HAP-1 (cell line): Measurements from ENCODE around the gene RPS2.
"Not testable (repeated sequence)": the region's sequence is repeated elsewhere in the genome, so short reads cannot be mapped to it uniquely, and the experiment has no call there.

Source experiments
- DNase-seq, 2 experiments: peaks; one replicate each; pipeline ENCODE4 v3.0.0-alpha.2; 2016 to 2020; ENCODE audit warnings: low spot score in 2 of 2
- H3K27me3 ChIP-seq: fragments of 250-450 bp; sonication (Bioruptor Pico); 2 replicates; pipeline ENCODE4 v1.5.1; 2020; ENCODE audit warnings: low read depth, mild to moderate bottlenecking, moderate library complexity
- H3K36me3 ChIP-seq: fragments of 250-450 bp; sonication (Bioruptor Pico); replicated peaks from 2 replicates; pipeline ENCODE4 v1.5.1; 2020; ENCODE audit warnings: mild to moderate bottlenecking
- H3K4me1 ChIP-seq: fragments of 250-450 bp; sonication (Bioruptor Pico); 2 replicates; pipeline ENCODE4 v1.5.1; 2020; ENCODE audit warnings: mild to moderate bottlenecking
- H3K4me3 ChIP-seq: fragments of 250-450 bp; sonication (Bioruptor Pico); 2 replicates; pipeline ENCODE4 v1.5.1; 2020; ENCODE audit warnings: mild to moderate bottlenecking, moderate library complexity
- H3K9me3 ChIP-seq: fragments of 250-450 bp; sonication (Bioruptor Pico); 2 replicates; pipeline ENCODE4 v1.5.1; 2020; ENCODE audit warnings: mild to moderate bottlenecking, moderate library complexity
- in situ Hi-C: fragments of 300-500 bp; cut with MboI; formaldehyde crosslinking; loops from 3 replicates; pipeline ENCODE4 v1.14.3; 2020; ENCODE audit warnings: low sequenced_read_pairs, inconsistent platforms, mixed read lengths

RPS2 gene

GRCh38 chr16:1973461-1974156 is 9.0 kb upstream of the RPS2 start:
- H3K36me3 ChIP-seq: peaks cover 45% of the 10 kb centered on the region
- no peaks in the 10 kb centered on the region for H3K4me1 ChIP-seq
- in situ Hi-C loops: no loop called here
- DNase-seq: no peak
- H3K9me3 ChIP-seq: no peaks in the 10 kb centered on the region
- no peaks in the 10 kb centered on the region for H3K27me3 ChIP-seq
- H3K4me3 ChIP-seq: no peak overlapping the region

DNA sequence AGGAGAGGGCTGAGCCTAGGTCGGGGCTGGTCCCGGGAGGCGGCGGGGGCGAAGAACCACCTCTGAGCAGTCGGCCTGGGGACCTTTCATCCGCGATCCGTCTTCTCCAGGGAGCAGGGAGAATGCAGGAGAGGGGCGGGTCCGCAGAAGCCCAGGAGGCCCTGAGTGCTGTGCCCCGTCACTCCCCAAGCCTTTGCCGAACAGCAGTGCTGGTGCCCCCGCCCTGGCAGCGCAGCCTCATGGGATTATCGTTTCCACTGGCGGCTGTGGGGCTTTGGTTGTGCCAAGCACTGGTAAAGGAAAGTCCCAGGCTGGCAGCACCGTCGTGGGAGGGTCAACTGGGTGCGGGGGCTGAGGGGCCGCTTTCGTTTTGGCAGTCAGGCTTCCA is 7.9 kb upstream of the RPS2 start:
- no peaks in the 10 kb centered on the region for H3K9me3 ChIP-seq
- H3K36me3 ChIP-seq: peaks cover 35% of the 10 kb centered on the region
- peak in 1 of 2 experiments; percentile 48 for DNase-seq
- H3K27me3 ChIP-seq: no peaks in the 10 kb centered on the region
- in situ Hi-C loops: no loop called here
- H3K4me3 ChIP-seq: peak overlapping the region; percentile 100
- H3K4me1 ChIP-seq: no peaks in the 10 kb centered on the region

GRCh38 chr16:1971796-1972489 is 7.3 kb upstream of the RPS2 start, which contains the start of gene TBL3:
TSS of gene TBL3 (plus strand) at chr16:1972053. CDS start at chr16:1972165, 112 bp downstream.
- DNase-seq: peak; percentile 86 to 95
- in situ Hi-C loops: no loop called here
- no peaks in the 10 kb centered on the region for H3K4me1 ChIP-seq

GRCh38 chr16:1968146-1968953 is 3.7 kb upstream of the RPS2 start:
- H3K9me3 ChIP-seq: no peaks in the 10 kb centered on the region
- no peak for DNase-seq
- no peaks in the 10 kb centered on the region for H3K27me3 ChIP-seq
- peaks cover 28% of the 10 kb centered on the region for H3K36me3 ChIP-seq
- H3K4me3 ChIP-seq: no peak overlapping the region
- in situ Hi-C loops: no loop called here
- H3K4me1 ChIP-seq: peaks cover 6% of the 10 kb centered on the region

More at GRCh38 chr16:1971796-1972489, 7.3 kb upstream of the RPS2 start, which contains the start of gene TBL3:
- no peaks in the 10 kb centered on the region for H3K27me3 ChIP-seq
- H3K4me3 ChIP-seq: peak within 1 kb of the TSS; percentile 100
- H3K36me3 ChIP-seq: peaks cover 31% of the 10 kb centered on the region
- H3K9me3 ChIP-seq: no peaks in the 10 kb centered on the region

DNA sequence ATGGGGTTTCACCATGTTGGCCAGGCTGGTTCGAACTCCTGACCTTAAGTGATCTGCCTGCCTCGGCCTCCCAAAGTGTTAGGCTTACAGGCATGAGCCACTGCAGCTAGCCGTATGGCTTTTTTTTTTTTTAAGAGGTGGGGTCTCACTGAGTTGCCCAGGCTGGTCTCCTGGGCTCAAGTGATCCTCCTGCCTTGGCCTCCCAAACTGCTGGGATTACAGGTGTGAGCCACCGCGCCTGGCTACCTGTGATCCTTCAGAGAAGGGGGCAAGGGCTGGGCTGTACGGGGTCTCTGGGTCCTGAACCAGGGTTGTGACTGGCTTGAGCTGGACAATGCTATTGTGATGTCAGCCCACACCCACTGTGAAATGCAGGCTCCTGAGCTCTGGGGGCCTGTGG is 1.8 kb upstream of the RPS2 start, which contains the start of gene RNF151:
Gene RNF151 (plus strand): TSS at position 397 of the 400 bp plus-strand sequence. CDS start 26 bp downstream, outside the sequence.
- Histone ChIP-seq H3K27me3 (no peaks in the 10 kb centered on the region), H3K4me1 (peaks cover 21% of the 10 kb centered on the region), H3K9me3 (no peaks in the 10 kb centered on the region), H3K36me3 (peaks cover 43% of the 10 kb centered on the region), H3K4me3 (peak within 1 kb of the TSS; percentile 100)
- no peak for DNase-seq
- in situ Hi-C loops: no loop called here

DNA sequence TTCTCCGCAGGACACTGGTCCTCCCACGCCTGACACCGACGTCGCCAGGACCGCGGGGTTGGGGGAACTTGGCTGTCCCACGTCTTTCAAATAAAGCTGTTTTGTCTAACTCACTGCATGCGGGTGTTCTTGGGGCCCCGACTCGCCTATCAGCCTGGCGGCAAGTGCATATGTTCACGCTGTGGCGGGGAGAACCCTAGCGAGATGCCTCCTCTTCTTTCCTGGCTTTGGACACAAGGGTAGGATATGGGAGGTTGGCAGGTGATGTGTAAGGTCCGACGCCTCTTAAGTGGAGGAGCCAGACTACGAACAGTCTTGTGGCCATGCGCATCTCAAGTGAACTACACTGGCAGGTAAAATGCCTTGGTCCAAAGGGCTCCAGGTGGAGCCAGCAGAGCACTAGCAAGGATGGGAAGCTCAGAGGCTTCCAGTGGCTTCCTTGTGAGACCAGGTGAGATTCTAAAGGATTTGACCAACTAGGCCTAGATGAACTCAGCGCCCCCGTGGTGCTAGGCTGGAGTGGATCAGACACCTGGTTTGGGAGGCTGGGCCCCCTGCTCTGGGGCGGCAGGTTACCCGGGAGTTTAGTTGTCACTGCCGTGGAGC is 873 bp upstream of the RPS2 start:
- no peak for DNase-seq
- in situ Hi-C loops: no loop called here
- Histone ChIP-seq H3K4me1 (peaks cover 29% of the 10 kb centered on the region), H3K9me3 (no peaks in the 10 kb centered on the region), H3K27me3 (no peaks in the 10 kb centered on the region), H3K4me3 (peak overlapping the region; percentile 100), H3K36me3 (peaks cover 51% of the 10 kb centered on the region)

GRCh38 chr16:1963806-1964505 is 670 bp downstream of the RPS2 start:
- H3K4me3 ChIP-seq: peak overlapping the region; percentile 100
- in situ Hi-C loops: no loop called here
- no peaks in the 10 kb centered on the region for H3K27me3 ChIP-seq
- DNase-seq: peak in 1 of 2 experiments; percentile 51
- H3K9me3 ChIP-seq: no peaks in the 10 kb centered on the region
- peaks cover 34% of the 10 kb centered on the region for H3K4me1 ChIP-seq
- H3K36me3 ChIP-seq: peaks cover 52% of the 10 kb centered on the region

- peaks cover 52% of the 10 kb centered on the region for H3K36me3 ChIP-seq
- peaks cover 35% of the 10 kb centered on the region for H3K4me1 ChIP-seq
- peak overlapping the region; percentile 100 for H3K4me3 ChIP-seq
- in situ Hi-C loops, H3K9me3 ChIP-seq, H3K27me3 ChIP-seq: not testable (repeated sequence)
- peak in 1 of 2 experiments; percentile 34 for DNase-seq
These were observed 2.2 kb downstream of the RPS2 start for GRCh38 chr16:1962161-1963153.

DNA sequence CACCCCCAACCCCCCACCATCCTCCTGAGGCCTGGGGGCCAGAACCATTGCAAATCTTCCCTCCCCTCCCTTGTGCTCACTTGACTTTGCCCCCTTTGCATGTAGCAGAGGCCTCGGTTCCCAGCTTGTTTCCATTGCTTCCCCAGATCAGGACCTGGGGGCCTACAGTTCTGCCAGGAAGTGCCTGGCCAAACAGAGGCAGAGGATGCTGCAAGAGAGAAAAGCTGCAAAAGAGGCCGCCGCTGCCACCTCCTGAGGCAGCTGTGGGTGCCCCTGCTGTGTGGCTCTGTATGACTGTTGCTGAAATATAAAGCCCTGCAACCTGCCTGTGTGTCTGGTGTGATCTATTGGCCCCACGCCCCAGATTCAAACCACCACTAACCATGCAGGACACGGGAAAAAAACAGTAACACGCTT is 3.0 kb downstream of the RPS2 start:
- in situ Hi-C loops: no loop called here
- Histone ChIP-seq H3K4me3 (peak overlapping the region; percentile 100), H3K4me1 (peaks cover 35% of the 10 kb centered on the region), H3K27me3 (no peaks in the 10 kb centered on the region), H3K36me3 (peaks cover 52% of the 10 kb centered on the region), H3K9me3 (no peaks in the 10 kb centered on the region)
- DNase-seq: peak; percentile 60 to 73

GRCh38 chr16:1960665-1961630 is 3.7 kb downstream of the RPS2 start:
- Histone ChIP-seq H3K36me3 (peaks cover 48% of the 10 kb centered on the region), H3K27me3 (no peaks in the 10 kb centered on the region), H3K4me1 (peaks cover 32% of the 10 kb centered on the region), H3K9me3 (no peaks in the 10 kb centered on the region), H3K4me3 (peak overlapping the region; percentile 89)
- peak; percentile 68 to 77 for DNase-seq
- in situ Hi-C loops: no loop called here
